Measurements from ENCODE around the gene PCDHGC3.

PCDHGC3 gene

GRCh38 chr5:141515141-141515540, 39.4 kb downstream of the PCDHGC3 start:
- no peak overlapping the region for H3K27ac ChIP-seq

GRCh38 chr5:141515946-141516671, 40.3 kb downstream of the PCDHGC3 start:
- H3K27ac ChIP-seq = no peak overlapping the region

More at GRCh38 chr5:141515141-141515540, 39.4 kb downstream of the PCDHGC3 start:
- TF ChIP-seq CTCF (conservative IDR thresholded peaks at IDR 0.05) = no peak

GRCh38 chr5:141516672-141517025, 40.9 kb downstream of the PCDHGC3 start:
- no peak for TF ChIP-seq CTCF (conservative IDR thresholded peaks at IDR 0.05)
- H3K27ac ChIP-seq = no peak overlapping the region

More at GRCh38 chr5:141515946-141516671, 40.3 kb downstream of the PCDHGC3 start:
- TF ChIP-seq CTCF (conservative IDR thresholded peaks at IDR 0.05) = no peak

- no peak for TF ChIP-seq CTCF (conservative IDR thresholded peaks at IDR 0.05)
- no peak overlapping the region for H3K27ac ChIP-seq
These were observed 41.5 kb downstream of the PCDHGC3 start for GRCh38 chr5:141517312-141517711.

- no peak for TF ChIP-seq CTCF (conservative IDR thresholded peaks at IDR 0.05)
- H3K27ac ChIP-seq = no peak overlapping the region
These were observed 42.3 kb downstream of the PCDHGC3 start for GRCh38 chr5:141517880-141518617.

GRCh38 chr5:141518618-141519015, 42.9 kb downstream of the PCDHGC3 start:
- no peak overlapping the region for H3K27ac ChIP-seq
- TF ChIP-seq CTCF (conservative IDR thresholded peaks at IDR 0.05) = no peak

DNA sequence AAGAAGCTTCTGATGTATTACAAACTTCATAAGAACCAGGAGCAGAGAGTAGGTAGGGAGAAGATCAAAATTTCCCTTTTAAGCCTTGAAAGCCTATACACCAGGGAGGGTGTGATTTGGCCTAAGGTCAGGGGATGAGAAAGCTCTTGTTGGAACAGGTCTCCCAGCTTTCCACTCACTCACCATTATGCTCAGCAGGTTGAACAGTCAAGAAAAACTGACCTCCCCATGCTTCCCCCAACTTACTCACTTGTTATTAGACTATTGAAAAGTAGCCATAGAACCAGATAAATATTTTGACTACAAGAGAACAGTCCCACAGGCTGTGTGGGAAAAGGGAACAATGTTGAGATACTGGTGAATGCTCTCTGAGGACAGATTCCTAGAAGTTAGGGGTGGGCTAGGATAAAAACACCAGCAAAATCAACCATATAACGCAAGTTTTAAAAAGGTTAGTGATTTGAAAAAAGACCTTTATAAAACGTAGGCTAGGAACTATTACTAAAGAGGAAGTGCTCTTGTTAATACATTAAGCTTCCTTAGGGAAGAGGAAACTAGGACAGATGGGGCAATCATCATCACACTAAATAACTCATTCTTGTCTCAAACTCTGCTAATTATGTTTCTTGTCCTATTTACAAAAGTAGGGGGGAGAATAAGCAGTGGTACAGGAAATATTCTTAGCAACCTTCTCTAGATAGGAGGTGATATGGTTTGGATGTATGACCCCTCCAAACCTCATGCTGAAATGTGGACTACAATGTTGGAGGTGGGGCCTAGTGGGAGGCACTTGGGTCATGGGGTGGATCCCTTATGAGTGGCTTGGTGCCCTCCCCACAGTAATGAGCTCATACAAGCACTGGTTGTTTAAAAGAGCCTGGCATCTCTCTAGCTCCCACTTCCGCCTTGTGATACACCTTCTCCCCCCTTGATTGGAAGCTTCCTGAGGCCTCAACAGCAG, 44.1 kb downstream of the PCDHGC3 start:
- TF ChIP-seq CTCF (conservative IDR thresholded peaks at IDR 0.05) = no peak
- no peak overlapping the region for H3K27ac ChIP-seq
